NCI-H2107 treated with DMSO at 0.1 percent for 48 hours (cell line): ENCODE measurements around the gene UNC13D.
"Not testable (repeated sequence)": the region's sequence is repeated elsewhere in the genome, so short reads cannot be mapped to it uniquely, and the experiment has no call there.

Source experiments
- DNase-seq: peaks from one replicate; lab custom pipeline; 2025; ENCODE audit not compliant: unreplicated experiment; lab: John Stamatoyannopoulos, UW

The UNC13D gene

GRCh38 chr17:75851693-75851991, 7.4 kb upstream of the UNC13D start:
- DNase-seq: not testable (repeated sequence)

- no peak for DNase-seq
Observed at GRCh38 chr17:75850928-75851692, 6.9 kb upstream of the UNC13D start.

GRCh38 chr17:75849724-75850123, 5.5 kb upstream of the UNC13D start:
- DNase-seq: no peak

- no peak for DNase-seq
Observed at GRCh38 chr17:75849279-75849646, 5.1 kb upstream of the UNC13D start.

GRCh38 chr17:75848523-75849278, 4.5 kb upstream of the UNC13D start:
- peak; percentile 48 for DNase-seq

- DNase-seq: no peak
Observed at GRCh38 chr17:75847614-75848522, 3.7 kb upstream of the UNC13D start.

- DNase-seq: no peak
Observed at GRCh38 chr17:75846692-75847613, 2.7 kb upstream of the UNC13D start.

GRCh38 chr17:75845933-75846691, 1.9 kb upstream of the UNC13D start:
- no peak for DNase-seq

- no peak for DNase-seq
Observed at GRCh38 chr17:75845058-75845711, 981 bp upstream of the UNC13D start.

GRCh38 chr17:75844530-75845057, 390 bp upstream of the UNC13D start:
- no peak for DNase-seq

- no peak for DNase-seq
Observed at GRCh38 chr17:75842963-75843576, 1.1 kb downstream of the UNC13D start.

GRCh38 chr17:75842411-75842810, 1.8 kb downstream of the UNC13D start:
- DNase-seq: no peak

- DNase-seq: no peak
Observed at GRCh38 chr17:75840799-75841164, 3.4 kb downstream of the UNC13D start.

GRCh38 chr17:75839942-75840798, 4.0 kb downstream of the UNC13D start:
- no peak for DNase-seq

- DNase-seq: no peak
Observed at GRCh38 chr17:75838410-75838809, 5.8 kb downstream of the UNC13D start.

GRCh38 chr17:75837899-75838298, 6.3 kb downstream of the UNC13D start:
- DNase-seq: no peak

- DNase-seq: no peak
Observed at GRCh38 chr17:75836605-75837004, 7.6 kb downstream of the UNC13D start.

- no peak for DNase-seq
Observed at GRCh38 chr17:75835654-75835987, 8.6 kb downstream of the UNC13D start.
